Measurements from ENCODE around the gene KRTAP4-1. TPM values are rescaled to one million over a fixed set of nuclear protein-coding genes. Genes with fewer than 3 reads are reported as not detected.
"Not testable (repeated sequence)": the region's sequence is repeated elsewhere in the genome, so short reads cannot be mapped to it uniquely, and the experiment has no call there.

Gene KRTAP4-1
- total RNA-seq, 1 donor = not detected

- TF ChIP-seq, protein P1, sequence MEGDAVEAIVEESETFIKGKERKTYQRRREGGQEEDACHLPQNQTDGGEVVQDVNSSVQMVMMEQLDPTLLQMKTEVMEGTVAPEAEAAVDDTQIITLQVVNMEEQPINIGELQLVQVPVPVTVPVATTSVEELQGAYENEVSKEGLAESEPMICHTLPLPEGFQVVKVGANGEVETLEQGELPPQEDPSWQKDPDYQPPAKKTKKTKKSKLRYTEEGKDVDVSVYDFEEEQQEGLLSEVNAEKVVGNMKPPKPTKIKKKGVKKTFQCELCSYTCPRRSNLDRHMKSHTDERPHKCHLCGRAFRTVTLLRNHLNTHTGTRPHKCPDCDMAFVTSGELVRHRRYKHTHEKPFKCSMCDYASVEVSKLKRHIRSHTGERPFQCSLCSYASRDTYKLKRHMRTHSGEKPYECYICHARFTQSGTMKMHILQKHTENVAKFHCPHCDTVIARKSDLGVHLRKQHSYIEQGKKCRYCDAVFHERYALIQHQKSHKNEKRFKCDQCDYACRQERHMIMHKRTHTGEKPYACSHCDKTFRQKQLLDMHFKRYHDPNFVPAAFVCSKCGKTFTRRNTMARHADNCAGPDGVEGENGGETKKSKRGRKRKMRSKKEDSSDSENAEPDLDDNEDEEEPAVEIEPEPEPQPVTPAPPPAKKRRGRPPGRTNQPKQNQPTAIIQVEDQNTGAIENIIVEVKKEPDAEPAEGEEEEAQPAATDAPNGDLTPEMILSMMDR (IDR thresholded peaks at IDR 0.05; ENCODE audit: insufficient read depth, low read depth, low read length) = no peak
- H3K4me3 ChIP-seq (ENCODE audit: low read depth, low read length) = no peak overlapping the region
- DNase-seq (ENCODE audit: low read depth) = no peak
Observed at GRCh38 chr17:41215681-41216080, 31.0 kb upstream of the KRTAP4-1 start.

DNA sequence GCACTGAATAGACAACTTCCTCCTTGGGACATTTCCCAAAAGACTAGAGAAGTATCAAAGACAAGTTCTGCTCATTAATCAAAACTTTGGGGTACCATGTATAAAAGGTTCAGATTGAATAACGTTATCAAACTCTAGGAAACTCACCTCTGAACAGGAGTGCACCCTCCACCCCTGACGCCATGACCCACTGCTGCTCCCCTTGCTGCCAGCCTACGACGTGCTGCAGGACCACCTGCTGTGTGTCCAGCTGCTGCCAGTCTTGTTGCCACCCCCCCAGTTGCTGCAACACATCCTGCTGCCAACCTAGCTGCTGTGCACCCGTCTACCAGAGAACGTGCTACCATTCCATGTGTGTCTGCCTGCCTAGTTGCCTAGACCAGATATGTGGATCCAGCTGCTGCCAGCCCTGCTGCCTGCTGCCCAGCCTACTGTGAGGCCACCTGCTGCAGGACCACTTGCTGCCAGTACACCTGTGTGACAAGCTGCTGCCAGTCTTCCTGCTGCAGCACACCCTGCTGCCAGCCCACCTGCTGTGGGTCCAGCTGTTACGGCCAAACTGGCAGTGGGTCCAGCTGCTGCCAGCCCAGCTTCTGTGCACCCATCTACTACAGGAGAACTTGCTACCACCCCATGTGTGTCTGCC, 27.9 kb upstream of the KRTAP4-1 start:
- TF ChIP-seq, protein P1 (IDR thresholded peaks at IDR 0.05; ENCODE audit: insufficient read depth, low read depth, low read length) = no peak
- H3K4me3 ChIP-seq (ENCODE audit: low read depth, low read length) = no peak overlapping the region
- DNase-seq (ENCODE audit: low read depth) = no peak

- DNase-seq (ENCODE audit: low read depth) = peak; percentile 33
- TF ChIP-seq, protein P1 (IDR thresholded peaks at IDR 0.05; ENCODE audit: insufficient read depth, low read depth, low read length) = no peak
- no peak overlapping the region for H3K4me3 ChIP-seq (ENCODE audit: low read depth, low read length)
Observed at GRCh38 chr17:41211845-41212466, 27.2 kb upstream of the KRTAP4-1 start.

DNA sequence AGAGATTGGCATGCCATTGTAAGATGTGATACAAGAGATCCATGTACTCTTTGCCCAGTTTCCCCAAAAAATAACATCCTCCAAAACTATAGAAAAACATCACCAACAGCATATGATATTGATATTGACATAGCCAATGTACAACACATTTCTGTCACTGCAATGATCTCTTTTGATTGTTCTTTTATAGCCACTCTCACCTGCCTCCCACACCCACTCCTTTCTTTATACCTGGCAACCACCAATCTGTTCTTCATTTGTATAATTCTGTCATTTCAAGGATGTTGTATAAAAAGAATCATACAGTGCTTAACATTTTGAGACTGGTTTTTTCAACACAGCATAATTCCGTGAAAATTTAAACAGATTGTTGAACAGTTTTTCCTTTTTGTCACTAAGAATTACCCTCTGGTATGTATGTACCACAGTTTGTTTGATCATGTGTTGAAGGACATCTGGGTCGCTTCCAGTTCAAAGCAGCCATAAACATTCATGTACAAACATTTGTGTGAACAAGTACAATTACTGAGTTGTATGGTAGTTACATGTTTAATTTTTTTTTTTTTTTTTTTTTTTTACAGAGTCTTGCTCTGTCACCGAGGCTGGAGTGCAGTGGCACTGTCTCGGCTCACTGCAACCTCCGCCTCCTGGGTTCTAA, 14.8 kb upstream of the KRTAP4-1 start:
- TF ChIP-seq, protein P1 (IDR thresholded peaks at IDR 0.05; ENCODE audit: insufficient read depth, low read depth, low read length) = no peak
- H3K4me3 ChIP-seq (ENCODE audit: low read depth, low read length) = no peak overlapping the region
- DNase-seq (ENCODE audit: low read depth) = no peak

- no peak for DNase-seq (ENCODE audit: low read depth)
- TF ChIP-seq, protein P1 (IDR thresholded peaks at IDR 0.05; ENCODE audit: insufficient read depth, low read depth, low read length) = no peak
- no peak overlapping the region for H3K4me3 ChIP-seq (ENCODE audit: low read depth, low read length)
Observed at GRCh38 chr17:41196068-41196467, 11.4 kb upstream of the KRTAP4-1 start.

DNA sequence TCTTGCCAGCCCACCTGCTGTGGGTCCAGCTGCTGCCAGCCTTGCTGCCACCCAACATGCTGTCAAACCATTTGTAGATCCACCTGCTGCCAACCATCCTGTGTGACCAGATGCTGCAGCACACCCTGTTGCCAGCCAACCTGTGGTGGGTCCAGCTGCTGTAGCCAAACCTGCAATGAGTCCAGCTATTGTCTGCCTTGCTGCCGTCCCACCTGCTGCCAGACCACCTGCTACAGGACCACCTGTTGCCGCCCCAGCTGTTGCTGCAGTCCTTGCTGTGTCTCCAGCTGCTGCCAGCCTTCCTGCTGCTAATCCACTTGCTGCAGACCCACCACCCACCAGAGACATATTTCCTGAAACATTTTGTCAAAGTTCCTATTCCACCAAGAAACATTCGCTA, 5.6 kb upstream of the KRTAP4-1 start:
- DNase-seq (ENCODE audit: low read depth) = no peak
- TF ChIP-seq, protein P1 (IDR thresholded peaks at IDR 0.05; ENCODE audit: insufficient read depth, low read depth, low read length) = no peak
- H3K4me3 ChIP-seq (ENCODE audit: low read depth, low read length) = no peak overlapping the region

DNA sequence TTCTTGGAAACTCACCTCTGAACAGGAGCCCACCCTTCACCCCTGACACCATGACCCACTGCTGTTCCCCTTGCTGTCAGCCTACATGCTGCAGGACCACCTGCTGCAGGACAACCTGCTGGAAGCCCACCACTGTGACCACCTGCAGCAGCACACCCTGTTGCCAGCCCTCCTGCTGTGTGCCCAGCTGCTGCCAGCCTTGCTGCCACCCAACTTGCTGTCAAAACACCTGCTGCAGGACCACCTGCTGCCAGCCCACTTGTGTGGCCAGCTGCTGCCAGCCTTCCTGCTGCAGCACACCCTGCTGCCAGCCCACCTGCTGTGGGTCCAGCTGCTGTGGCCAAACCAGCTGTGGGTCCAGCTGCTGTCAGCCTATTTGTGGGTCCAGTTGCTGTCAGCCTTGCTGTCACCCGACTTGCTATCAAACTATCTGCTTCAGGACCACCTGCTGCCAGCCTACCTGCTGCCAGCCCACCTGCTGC, 5.2 kb upstream of the KRTAP4-1 start, which contains the start of gene KRTAP9-1:
TSS of gene KRTAP9-1 (plus strand) at position 51 of the 482 bp plus-strand sequence. CDS start at position 51, 0 bp downstream.
- not testable (repeated sequence) for DNase-seq (ENCODE audit: low read depth); H3K4me3 ChIP-seq (ENCODE audit: low read depth, low read length)

All from fibroblast of villous mesenchyme (primary cell).